Measurements from ENCODE around the gene EFHC1.

GRCh38 chr6:52543729-52544601 is 123.8 kb downstream of the EFHC1 start:
- TF ChIP-seq CTCF (IDR thresholded peaks at IDR 0.05) (no peak), POLR2AphosphoS5 (IDR thresholded peaks at IDR 0.05) (no peak)

Measured in transverse colon (tissue), 4 donors.